ENCODE results near the gene PTPDC1. TPM values are rescaled to one million over a fixed set of nuclear protein-coding genes. Genes with fewer than 3 reads are reported as not detected.
A peak's percentile ranks its signal among the peaks of the same experiment; 100 is the strongest.

Gene PTPDC1
- total and polyA plus RNA-seq, 2 of the 8 experiments (the other 6 are each of a cell fraction or from before 2014, with no cell fraction given) = 4.1 to 7.3 TPM

DNA sequence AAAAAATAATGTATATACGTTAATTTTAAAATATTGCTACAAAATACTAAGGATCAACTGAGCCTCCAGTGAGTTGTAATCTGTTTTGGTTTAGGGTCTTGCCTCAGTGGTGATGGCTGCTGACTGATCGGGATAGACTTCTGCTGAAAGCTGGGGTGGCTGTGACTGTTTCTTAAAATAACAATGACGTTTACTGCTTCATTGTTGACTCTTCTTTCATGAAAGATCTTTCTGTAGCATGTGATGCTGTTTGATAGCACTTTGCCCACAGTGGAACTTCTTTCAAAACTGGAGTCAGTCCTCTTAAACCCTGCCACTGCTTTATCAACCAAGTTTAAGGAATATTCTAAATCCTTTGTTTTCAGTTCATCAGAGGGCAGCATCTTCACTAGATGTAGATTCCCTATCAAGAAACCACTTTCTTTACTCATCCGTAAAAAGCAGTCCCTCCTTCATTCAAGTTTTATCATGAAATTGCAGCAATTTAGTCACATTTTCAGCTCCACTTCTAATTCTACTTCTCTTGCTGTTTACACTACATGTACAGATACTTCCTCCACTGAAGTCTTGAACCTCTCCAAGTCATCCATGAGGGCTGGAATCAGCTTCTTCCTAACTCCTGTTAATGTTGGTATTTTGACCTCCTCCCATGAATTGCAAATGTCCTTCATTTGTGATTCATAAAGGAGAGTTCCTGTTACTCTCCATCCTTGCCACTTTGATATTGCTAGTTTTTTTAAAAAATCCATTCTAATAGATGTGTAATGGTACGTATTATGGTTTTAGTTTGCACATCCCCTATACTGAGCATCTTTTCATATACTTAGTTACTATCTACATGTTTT lies 41.5 kb upstream of the PTPDC1 start:
- H3K14ac ChIP-seq (ENCODE audit: insufficient read length) = no peak overlapping the region
- H3K79me1 ChIP-seq (ENCODE audit: low read depth, low read length) = no peaks in the 10 kb centered on the region
- no peak overlapping the region for H3K56ac ChIP-seq (replicated peaks; ENCODE audit: insufficient read length, low read depth, low read length)
- FAIRE-seq (no peak), DNase-seq (ENCODE audit: low read depth in 1 of 2, low spot score in 2 of 2) (no peak)
- H2BK120ac ChIP-seq (replicated peaks; ENCODE audit: low read depth, low read length) = no peak overlapping the region
- H3K27ac ChIP-seq (ENCODE audit: low read depth, low read length) = no peak overlapping the region
- H3K9me3 ChIP-seq (ENCODE audit: insufficient read depth in 2 of 2, low read depth in 1 of 2, low read length in 1 of 2) = no peaks in the 10 kb centered on the region
- H4K5ac ChIP-seq (ENCODE audit: insufficient read length, low read depth, low read length) = no peak overlapping the region
- no peaks in the 10 kb centered on the region for H3K79me2 ChIP-seq (ENCODE audit: control insufficient read depth in 1 of 2, insufficient read depth in 2 of 2, low read length in 2 of 2)
- H3K18ac ChIP-seq (ENCODE audit: extremely low read depth, low read length) = no peak overlapping the region
- POLR2A ChIA-PET (ENCODE audit: partially characterized antibody) = interaction anchor here (0.6 kb wide), 1 partner anchor 121 kb away, joined by 4 read pairs; no protein-coding TSS in a partner anchor
- H4K8ac ChIP-seq (ENCODE audit: extremely low read depth, insufficient read depth, low read length) = no peak overlapping the region
- CTCF ChIA-PET (ENCODE audit: partially characterized antibody) = interaction anchor here (1.7 kb wide), 1 partner anchor 171 kb away, joined by 6 read pairs; no protein-coding TSS in a partner anchor
- H2BK12ac ChIP-seq (ENCODE audit: low read depth, low read length) = no peak overlapping the region
- no peak overlapping the region for H3K4ac ChIP-seq (replicated peaks; ENCODE audit: insufficient read length, low read depth, low read length)
- peaks cover 0 to 4% (median 2%) of the 10 kb centered on the region in 4 experiments; a peak in 2 of 7 replicates for H3K4me1 ChIP-seq (replicated peaks in 1 of 4; ENCODE audit: control insufficient read depth in 3 of 4, insufficient read depth in 4 of 4, low read length in 3 of 4)
- 0 out of 8 replicates have a peak overlapping the region, but pooled peaks of 1 of the 4 experiments have one; percentile 5 for H3K4me3 ChIP-seq (ENCODE audit: extremely low read depth in 1 of 4, insufficient read depth in 2 of 4, low read depth in 3 of 4, low read length in 4 of 4)
- peak overlapping the region in 1 of 2 experiments; percentile 22; a peak in 1 of 4 replicates for H3K4me2 ChIP-seq (ENCODE audit: insufficient read depth in 1 of 2, low read depth in 2 of 2, low read length in 2 of 2)
- no peaks in the 10 kb centered on the region for H4K20me1 ChIP-seq (replicated peaks in 1 of 2; ENCODE audit: control insufficient read depth in 1 of 2, insufficient read depth in 2 of 2, low read length in 2 of 2)
- no peaks in the 10 kb centered on the region for H3K36me3 ChIP-seq (ENCODE audit: control insufficient read depth in 2 of 4, insufficient read depth in 4 of 4, low read length in 3 of 4)
- H2BK15ac ChIP-seq (ENCODE audit: low read length) = no peak overlapping the region
- WGBS, 2 experiments (ENCODE audit: extremely low coverage in 1 of 2, insufficient coverage in 1 of 2, insufficient read length in 1 of 2, insufficient replicate concordance in 2 of 2, low coverage in 1 of 2, low lambda C conversion rate in 2 of 2, missing lambda C conversion rate in 1 of 2) = 65% methylated on average over 5 of the region's 5 CpGs; no CpG with 5 or more reads in 1 of the 2 experiments
- no peak overlapping the region for H2BK5ac ChIP-seq (ENCODE audit: low read depth, low read length)
- 0 out of 2 replicates have a peak overlapping the region, but pooled peaks have one; percentile 45 for H2AFZ ChIP-seq (ENCODE audit: low read length)
- no peak overlapping the region for H4K91ac ChIP-seq (replicated peaks; ENCODE audit: insufficient read length, low read length)
- no peaks in the 10 kb centered on the region for H3K23me2 ChIP-seq (ENCODE audit: low read depth, low read length)
- H3K9ac ChIP-seq (replicated peaks in 1 of 4; ENCODE audit: extremely low read depth in 1 of 4, low read depth in 3 of 4, low read length in 3 of 4) = no peak overlapping the region
- H2AK5ac ChIP-seq (ENCODE audit: low read depth, low read length) = no peak overlapping the region
- no peak overlapping the region for H3K23ac ChIP-seq (ENCODE audit: insufficient read length)
- H2BK20ac ChIP-seq (ENCODE audit: low read length) = no peak overlapping the region
- TF ChIP-seq SP2 (IDR thresholded peaks at IDR 0.05; ENCODE audit: low read length) (no peak), CREB1 (IDR thresholded peaks at IDR 0.05) (no peak), SUZ12 (IDR thresholded peaks at IDR 0.05; ENCODE audit: low read length) (no peak), SIRT6 (IDR thresholded peaks at IDR 0.05; ENCODE audit: low read length) (no peak), KDM4A (IDR thresholded peaks at IDR 0.05; ENCODE audit: low read depth, low read length, severe bottlenecking) (no peak), GTF2F1 (IDR thresholded peaks at IDR 0.05; ENCODE audit: borderline replicate concordance, low read depth, low read length) (no peak), POLR2AphosphoS5 (IDR thresholded peaks at IDR 0.05; ENCODE audit: low read depth, low read length) (no peak), BACH1 (IDR thresholded peaks at IDR 0.05; ENCODE audit: low read length) (no peak)
- TF ChIP-seq, protein P1, sequence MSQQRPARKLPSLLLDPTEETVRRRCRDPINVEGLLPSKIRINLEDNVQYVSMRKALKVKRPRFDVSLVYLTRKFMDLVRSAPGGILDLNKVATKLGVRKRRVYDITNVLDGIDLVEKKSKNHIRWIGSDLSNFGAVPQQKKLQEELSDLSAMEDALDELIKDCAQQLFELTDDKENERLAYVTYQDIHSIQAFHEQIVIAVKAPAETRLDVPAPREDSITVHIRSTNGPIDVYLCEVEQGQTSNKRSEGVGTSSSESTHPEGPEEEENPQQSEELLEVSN (IDR thresholded peaks at IDR 0.05) = no peak
- H3K27me3 ChIP-seq (replicated peaks in 1 of 4; ENCODE audit: control insufficient read depth in 3 of 4, extremely low read depth in 1 of 4, insufficient read depth in 3 of 4, low read length in 3 of 4) = no peaks in the 10 kb centered on the region
